Hematopoietic multipotent progenitor cell treated with erythropoietin and hydrocortisone succinate and interleukin-3 and kit ligand, for 8 days (in vitro differentiated cells): ENCODE results near the gene CAPN11.
"Not testable (repeated sequence)": the region's sequence is repeated elsewhere in the genome, so short reads cannot be mapped to it uniquely, and the experiment has no call there.

Experiments used
- DNase-seq: peaks from one replicate; pipeline ENCODE4 v3.0.0-alpha.2; 2015

Gene CAPN11

GRCh38 chr6:44230034-44230675 is 71.5 kb downstream of the CAPN11 start:
- DNase-seq, result no peak

- DNase-seq, result not testable (repeated sequence)
These were observed 72.8 kb downstream of the CAPN11 start for GRCh38 chr6:44231426-44231825.

GRCh38 chr6:44232676-44233566 is 74.3 kb downstream of the CAPN11 start:
- DNase-seq, result no peak

- no peak for DNase-seq
These were observed 75.0 kb downstream of the CAPN11 start for GRCh38 chr6:44233567-44234100.
